Neural progenitor cell (in vitro differentiated cells): ENCODE measurements around the gene PDIA6.

Source experiments
- EZH2phosphoT487 ChIP-seq: fragments of 200-600 bp; sonication (generic); IDR thresholded peaks from 2 replicates; pipeline ENCODE4 v1.6.1; 2017; ENCODE audit warnings: antibody characterized with exemption
- TF ChIP-seq, protein P1 (sequence below): fragments of 200-600 bp; sonication (generic); IDR thresholded peaks from 2 replicates; pipeline ENCODE4 v1.5.1; 2017; ENCODE audit warnings: antibody characterized with exemption, mild to moderate bottlenecking

DNA sequence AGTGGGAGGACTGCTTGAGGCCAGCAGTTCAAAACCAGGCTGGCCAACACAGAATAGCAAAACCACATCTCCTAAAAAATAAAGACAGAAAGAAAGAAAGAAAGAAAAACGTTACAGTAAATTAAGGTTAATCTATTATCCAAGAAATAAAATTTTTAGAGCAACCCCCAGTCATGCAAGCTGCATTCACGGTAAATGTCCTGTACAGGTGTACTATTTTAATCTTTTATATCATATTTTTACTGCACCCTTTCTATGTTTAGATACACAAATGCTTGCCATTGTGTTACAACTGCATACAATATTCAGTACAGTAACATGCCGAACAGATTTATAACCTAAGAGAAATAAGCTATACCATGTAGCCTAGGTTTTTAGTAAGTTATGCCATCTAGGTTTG, 6.0 kb downstream of the PDIA6 start:
- TF ChIP-seq, protein P1, sequence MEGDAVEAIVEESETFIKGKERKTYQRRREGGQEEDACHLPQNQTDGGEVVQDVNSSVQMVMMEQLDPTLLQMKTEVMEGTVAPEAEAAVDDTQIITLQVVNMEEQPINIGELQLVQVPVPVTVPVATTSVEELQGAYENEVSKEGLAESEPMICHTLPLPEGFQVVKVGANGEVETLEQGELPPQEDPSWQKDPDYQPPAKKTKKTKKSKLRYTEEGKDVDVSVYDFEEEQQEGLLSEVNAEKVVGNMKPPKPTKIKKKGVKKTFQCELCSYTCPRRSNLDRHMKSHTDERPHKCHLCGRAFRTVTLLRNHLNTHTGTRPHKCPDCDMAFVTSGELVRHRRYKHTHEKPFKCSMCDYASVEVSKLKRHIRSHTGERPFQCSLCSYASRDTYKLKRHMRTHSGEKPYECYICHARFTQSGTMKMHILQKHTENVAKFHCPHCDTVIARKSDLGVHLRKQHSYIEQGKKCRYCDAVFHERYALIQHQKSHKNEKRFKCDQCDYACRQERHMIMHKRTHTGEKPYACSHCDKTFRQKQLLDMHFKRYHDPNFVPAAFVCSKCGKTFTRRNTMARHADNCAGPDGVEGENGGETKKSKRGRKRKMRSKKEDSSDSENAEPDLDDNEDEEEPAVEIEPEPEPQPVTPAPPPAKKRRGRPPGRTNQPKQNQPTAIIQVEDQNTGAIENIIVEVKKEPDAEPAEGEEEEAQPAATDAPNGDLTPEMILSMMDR = no peak
- TF ChIP-seq EZH2phosphoT487 = no peak
